Pancreas (tissue), 10 donors: ENCODE data around the gene TENM4. TPM values are rescaled to one million over a fixed set of nuclear protein-coding genes. Genes with fewer than 3 reads are reported as not detected.

Experiments
- ATAC-seq, 4 donors: fragments of 200-7000 bp; cut with Tn5 transposase; one replicate each; pipeline versions ENCODE4 v1.8.0 to v1.9.1; 2020; ENCODE audit warnings: mild to moderate bottlenecking in 4 of 4, moderate library complexity in 4 of 4
- DNase-seq, 6 donors: peaks; one replicate each; pipeline ENCODE4 v3.0.0-alpha.2; 2020
- FAIRE-seq: peaks from 2 replicates; lab custom pipeline; 2012; peaks lifted over from hg19 to GRCh38; lab: Jason Lieb, UNC
- H3K27ac ChIP-seq, 4 donors: fragments of 200-600 bp; sonication (generic); 1 replicate in 3 of 4; 2 replicates in 1 of 4; pipeline versions ENCODE4 v1.5.0 to v1.8.0; 2020
- H3K27me3 ChIP-seq, 4 donors: fragments of 200-600 bp; one replicate each; pipeline ENCODE4 v1.8.0; 2021
- H3K36me3 ChIP-seq, 3 donors: fragments of 200-600 bp; sonication (generic) in 1 of 3; one replicate each; pipeline versions ENCODE4 v1.5.0 to v1.8.0; 2020 to 2021
- H3K4me1 ChIP-seq, 3 donors: fragments of 200-600 bp; one replicate each; pipeline ENCODE4 v1.8.0; 2021
- H3K4me3 ChIP-seq, 4 donors: fragments of 200-600 bp; sonication (generic) in 2 of 4; one replicate each; pipeline versions ENCODE4 v1.5.0 to v1.8.0; 2020 to 2021
- H3K9me3 ChIP-seq, 4 donors: fragments of 200-600 bp; one replicate each; pipeline ENCODE4 v1.8.0; 2021
- WGBS, 2 donors: extraction: QIAGEN DNeasy Blood & Tissue Kit; methylation state at CpG; one replicate each; pipeline ENCODE4 v1.1.7; 2013; 5-methylcytosine and 5-hydroxymethylcytosine counted together
- intact Hi-C, 3 donors: fragments of 100-400 bp; cut with DNase I; formaldehyde crosslinking; loops; one replicate each; pipeline versions ENCODE4 v1.11.1 to v1.14.2; 2022
- polyA plus RNA-seq, 2 donors: library from polyadenylated mRNA; stranded (reverse); fragments of 200-250 nt; gene quantifications; one replicate each; pipeline ENCODE4 v1.2.3, GENCODE V29; 2013
- total RNA-seq, 6 donors: library from RNA; stranded (reverse); fragmentation: NEBNext Ultra II Directional in 4 of 6; extraction: Animal tissue kit (Norgen Biotek cat#: 25700) in 4 of 6; gene quantifications; one replicate each; pipeline versions ENCODE4 v1.2.1 to v1.2.4, GENCODE V29; 2021 to 2023
- TF ChIP-seq, protein P1 (sequence below), 4 donors: fragments of 200-600 bp; sonication (generic) in 3 of 4; IDR thresholded peaks; one replicate each; pipeline versions ENCODE4 v1.5.0 to v1.8.0; 2021; ENCODE audit warnings: antibody characterized with exemption in 4 of 4
- donor health status: healthy with polysubstance abuse.
- donor health status: DM: no; HTN: no; CAD: no; lungs with moderate emphysema.
- donor health status: DM: no; HTN: no; CAD: no.
- donor health status: control.
- donor health status: control.
- donor health status: Bipolar disorder and iron deficiency.
- donor health status: DM: yes; HTN: yes; CAD: no.
- donor health status: DM: no; HTN: no; CAD: no.
- donor health status: DM: no; HTN: no; CAD: no.
- donor health status: DM: yes; HTN: yes; CAD: no.

Gene TENM4
- total and polyA plus RNA-seq, 8 donors, result 0.37 to 6.8 (median 1.3) TPM

- WGBS, 2 donors, result 23 to 46% methylated on average over 3 of the region's 3 CpGs
- FAIRE-seq, result no peak
- Histone ChIP-seq H3K36me3 (no peaks in the 10 kb centered on the region), H3K4me1 (no peaks in the 10 kb centered on the region), H3K27ac (no peak overlapping the region), H3K27me3 (no peaks in the 10 kb centered on the region), H3K9me3 (no peaks in the 10 kb centered on the region), H3K4me3 (no peak overlapping the region)
- intact Hi-C loops, result no loop called here
- TF ChIP-seq, protein P1, sequence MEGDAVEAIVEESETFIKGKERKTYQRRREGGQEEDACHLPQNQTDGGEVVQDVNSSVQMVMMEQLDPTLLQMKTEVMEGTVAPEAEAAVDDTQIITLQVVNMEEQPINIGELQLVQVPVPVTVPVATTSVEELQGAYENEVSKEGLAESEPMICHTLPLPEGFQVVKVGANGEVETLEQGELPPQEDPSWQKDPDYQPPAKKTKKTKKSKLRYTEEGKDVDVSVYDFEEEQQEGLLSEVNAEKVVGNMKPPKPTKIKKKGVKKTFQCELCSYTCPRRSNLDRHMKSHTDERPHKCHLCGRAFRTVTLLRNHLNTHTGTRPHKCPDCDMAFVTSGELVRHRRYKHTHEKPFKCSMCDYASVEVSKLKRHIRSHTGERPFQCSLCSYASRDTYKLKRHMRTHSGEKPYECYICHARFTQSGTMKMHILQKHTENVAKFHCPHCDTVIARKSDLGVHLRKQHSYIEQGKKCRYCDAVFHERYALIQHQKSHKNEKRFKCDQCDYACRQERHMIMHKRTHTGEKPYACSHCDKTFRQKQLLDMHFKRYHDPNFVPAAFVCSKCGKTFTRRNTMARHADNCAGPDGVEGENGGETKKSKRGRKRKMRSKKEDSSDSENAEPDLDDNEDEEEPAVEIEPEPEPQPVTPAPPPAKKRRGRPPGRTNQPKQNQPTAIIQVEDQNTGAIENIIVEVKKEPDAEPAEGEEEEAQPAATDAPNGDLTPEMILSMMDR (IDR thresholded peaks at IDR 0.05), result no peak
- no peak for ATAC-seq
- DNase-seq, result no peak
Observed at GRCh38 chr11:79168530-79169110, 272.2 kb downstream of the TENM4 start.

DNA sequence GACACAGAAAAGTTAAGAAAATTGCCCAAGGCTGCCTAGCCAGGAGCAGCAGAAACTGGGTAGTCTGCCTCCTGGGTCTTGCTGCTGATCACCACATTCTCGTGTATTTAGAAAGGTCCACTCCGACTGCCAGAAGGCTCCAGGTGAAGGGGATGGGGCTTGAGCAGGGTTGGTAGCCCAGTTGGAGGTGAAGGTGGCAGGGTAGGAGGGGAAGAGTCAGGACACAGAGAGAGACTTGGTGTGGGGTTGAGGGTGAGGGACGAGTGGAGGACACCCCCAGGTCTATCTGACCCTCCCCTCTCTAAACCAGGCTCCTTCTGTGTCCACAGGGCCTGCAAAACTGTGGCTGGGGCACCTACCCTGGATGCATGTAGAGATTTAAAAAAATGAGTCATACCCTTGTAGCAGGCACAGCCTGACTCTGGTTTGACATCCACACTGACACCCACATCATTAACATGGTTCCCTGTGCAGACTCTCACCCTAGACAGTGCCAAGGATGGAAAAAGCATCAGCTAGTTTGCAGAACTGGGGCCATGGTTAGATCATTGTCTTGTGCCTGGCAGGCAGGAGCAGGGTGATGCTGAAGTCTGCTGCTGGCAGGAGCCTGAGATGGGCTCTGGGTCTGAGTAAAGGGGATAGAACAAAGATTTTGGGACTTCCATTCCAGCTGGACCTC is 273.2 kb downstream of the TENM4 start:
- H3K36me3 ChIP-seq, result no peaks in the 10 kb centered on the region
- intact Hi-C loops, result no loop called here
- ATAC-seq (no peak), FAIRE-seq (no peak), DNase-seq (no peak)
- WGBS, 2 donors, result 55 to 60% methylated on average over 3 of the region's 3 CpGs
- no peak overlapping the region for H3K4me3 ChIP-seq
- TF ChIP-seq, protein P1 (IDR thresholded peaks at IDR 0.05), result no peak
- no peaks in the 10 kb centered on the region for H3K9me3 ChIP-seq
- no peaks in the 10 kb centered on the region for H3K27me3 ChIP-seq
- H3K4me1 ChIP-seq, result no peaks in the 10 kb centered on the region
- H3K27ac ChIP-seq, result no peak overlapping the region

- TF ChIP-seq, protein P1 (IDR thresholded peaks at IDR 0.05), result no peak
- no peaks in the 10 kb centered on the region for H3K27me3 ChIP-seq
- H3K36me3 ChIP-seq, result no peaks in the 10 kb centered on the region
- ATAC-seq, result no peak
- 79 to 97% methylated on average over 2 of the region's 2 CpGs for WGBS, 2 donors
- no peak overlapping the region for H3K27ac ChIP-seq
- H3K4me3 ChIP-seq, result no peak overlapping the region
- intact Hi-C loops, result no loop called here
- no peaks in the 10 kb centered on the region for H3K9me3 ChIP-seq
- no peak for DNase-seq
- H3K4me1 ChIP-seq, result no peaks in the 10 kb centered on the region
- no peak for FAIRE-seq
Observed at GRCh38 chr11:79165908-79166307, 274.9 kb downstream of the TENM4 start.

GRCh38 chr11:79160791-79161403 is 279.9 kb downstream of the TENM4 start:
- no peak for FAIRE-seq
- peak in 1 of 4 donors; percentile 64 for ATAC-seq
- TF ChIP-seq, protein P1 (IDR thresholded peaks at IDR 0.05), result no peak

More at GRCh38 chr11:79160791-79161403, 279.9 kb downstream of the TENM4 start:
- 59 to 63% methylated on average over 5 of the region's 5 CpGs for WGBS, 2 donors
- Histone ChIP-seq H3K36me3 (no peaks in the 10 kb centered on the region), H3K27me3 (no peaks in the 10 kb centered on the region), H3K27ac (no peak overlapping the region), H3K4me3 (no peak overlapping the region), H3K4me1 (no peaks in the 10 kb centered on the region), H3K9me3 (no peaks in the 10 kb centered on the region)
- intact Hi-C loops, result no loop called here
- DNase-seq, result no peak
